Activated CD4-positive, alpha-beta T cell treated with anti-CD3 and anti-CD28 coated beads, Interleukin-2, amount 50 U/mL, for 24 hours (primary cell): ENCODE measurements around the gene NOL4L.

Source experiments
- DNase-seq, 2 donors: peaks; one replicate each; pipeline ENCODE4 v3.0.0-alpha.2; 2020; ENCODE audit warnings: low read depth in 1 of 2, low spot score in 1 of 2

NOL4L gene

GRCh38 chr20:32585011-32585585 is at the start of gene NOL4L:
NOL4L (minus strand) TSS chr20:32585333; CDS start chr20:32584890, 443 bp downstream.
- no peak for DNase-seq

- DNase-seq: no peak
Observed at GRCh38 chr20:32634041-32634805, 49.1 kb upstream of the NOL4L start.

GRCh38 chr20:32632461-32633354 is 47.6 kb upstream of the NOL4L start:
- no peak for DNase-seq

GRCh38 chr20:32631933-32632460 is 46.9 kb upstream of the NOL4L start:
- DNase-seq: no peak

- no peak for DNase-seq
Observed at GRCh38 chr20:32629813-32630212, 44.7 kb upstream of the NOL4L start.

- DNase-seq: no peak
Observed at GRCh38 chr20:32628960-32629530, 43.9 kb upstream of the NOL4L start.

- no peak for DNase-seq
Observed at GRCh38 chr20:32626859-32627636, 41.9 kb upstream of the NOL4L start.

GRCh38 chr20:32626407-32626806 is 41.3 kb upstream of the NOL4L start:
- DNase-seq: no peak

- DNase-seq: no peak
Observed at GRCh38 chr20:32625996-32626395, 40.9 kb upstream of the NOL4L start.

GRCh38 chr20:32624687-32625345 is 39.7 kb upstream of the NOL4L start:
- DNase-seq: no peak

- DNase-seq: no peak
Observed at GRCh38 chr20:32623667-32624157, 38.6 kb upstream of the NOL4L start.

GRCh38 chr20:32622585-32623468 is 37.7 kb upstream of the NOL4L start:
- no peak for DNase-seq

- no peak for DNase-seq
Observed at GRCh38 chr20:32621891-32622584, 36.9 kb upstream of the NOL4L start.

- DNase-seq: no peak
Observed at GRCh38 chr20:32621071-32621890, 36.1 kb upstream of the NOL4L start.

- no peak for DNase-seq
Observed at GRCh38 chr20:32619586-32619985, 34.5 kb upstream of the NOL4L start.

GRCh38 chr20:32614772-32615171 is 29.6 kb upstream of the NOL4L start:
- no peak for DNase-seq

GRCh38 chr20:32614303-32614702 is 29.2 kb upstream of the NOL4L start:
- DNase-seq: no peak
